GM18526 (cell line): Measurements from ENCODE around the gene SCGB3A2.

Experiments used
- POLR2A ChIP-seq: IDR thresholded peaks from 3 replicates; pipeline ENCODE4 v1.6.1; 2011; ENCODE audit not compliant: insufficient read length; ENCODE audit errors: extremely low read depth

Gene SCGB3A2

DNA sequence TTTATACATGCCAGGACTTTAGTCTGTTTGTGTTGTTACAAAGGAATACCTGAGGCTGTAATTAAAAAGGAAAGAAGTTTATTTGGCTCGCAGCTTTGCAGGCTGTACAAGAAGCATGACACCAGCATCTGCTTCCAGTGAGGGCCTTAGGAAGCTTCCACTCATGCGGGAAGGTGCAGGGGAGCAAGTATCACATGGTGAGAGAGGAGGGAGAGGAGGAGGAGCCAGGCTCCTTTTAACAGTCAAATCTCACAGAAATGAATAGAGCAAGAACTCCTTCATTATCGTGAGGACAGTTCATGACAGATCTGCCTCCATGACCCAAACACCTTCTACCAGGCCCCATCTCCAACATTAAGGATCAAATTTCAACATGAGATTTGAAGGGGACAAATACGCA lies 46.5 kb downstream of the SCGB3A2 start:
- TF ChIP-seq POLR2A: no peak

DNA sequence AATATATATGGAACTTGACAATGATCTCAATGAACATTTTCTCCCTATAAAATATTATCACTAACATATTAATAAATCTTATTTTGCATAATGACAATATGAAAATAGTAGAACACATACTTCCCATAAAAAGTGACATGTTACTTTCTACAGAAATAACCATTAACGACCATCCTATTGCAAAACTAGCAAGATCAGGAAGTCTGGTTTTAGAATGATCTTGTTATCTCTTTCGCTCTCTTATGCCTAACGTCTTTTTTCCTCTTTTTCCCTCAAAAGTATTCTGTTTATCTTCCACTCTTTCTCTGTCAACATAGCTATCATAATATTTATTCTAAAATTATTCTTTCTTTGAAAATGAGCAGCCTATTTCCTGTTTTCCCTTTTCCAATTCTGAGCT lies 49.4 kb downstream of the SCGB3A2 start:
- no peak for TF ChIP-seq POLR2A

DNA sequence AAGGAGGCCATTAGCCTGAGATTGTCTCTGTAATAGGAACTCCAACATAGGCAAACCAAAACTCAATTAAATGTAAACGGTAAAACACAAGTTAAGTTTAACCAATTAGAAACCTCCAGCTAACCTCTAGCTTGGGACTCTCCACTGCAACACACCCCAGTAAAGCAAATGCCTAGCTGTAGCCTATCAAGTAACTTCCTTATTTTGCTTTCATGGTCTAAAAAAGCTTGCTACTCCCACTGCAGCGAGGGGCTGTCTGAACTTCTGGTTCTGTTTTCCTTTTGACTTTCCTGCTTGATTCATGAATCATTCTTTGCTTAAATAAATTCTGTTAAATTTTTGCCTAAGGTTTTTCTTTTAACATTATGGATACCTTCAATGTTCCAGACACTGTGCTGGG lies 52.3 kb downstream of the SCGB3A2 start:
- no peak for TF ChIP-seq POLR2A
